HG02678 (cell line): ENCODE data around the gene IRX1.

Experiments
- ATAC-seq: cut with Tn5 transposase; IDR thresholded peaks from one replicate; pipeline ENCODE4 v1.9.1; 2021; ENCODE audit warnings: mild to moderate bottlenecking, moderate library complexity; ENCODE audit not compliant: unreplicated experiment

IRX1 gene

GRCh38 chr5:3600106-3601060 is 4.8 kb downstream of the IRX1 start:
- no peak for ATAC-seq

DNA sequence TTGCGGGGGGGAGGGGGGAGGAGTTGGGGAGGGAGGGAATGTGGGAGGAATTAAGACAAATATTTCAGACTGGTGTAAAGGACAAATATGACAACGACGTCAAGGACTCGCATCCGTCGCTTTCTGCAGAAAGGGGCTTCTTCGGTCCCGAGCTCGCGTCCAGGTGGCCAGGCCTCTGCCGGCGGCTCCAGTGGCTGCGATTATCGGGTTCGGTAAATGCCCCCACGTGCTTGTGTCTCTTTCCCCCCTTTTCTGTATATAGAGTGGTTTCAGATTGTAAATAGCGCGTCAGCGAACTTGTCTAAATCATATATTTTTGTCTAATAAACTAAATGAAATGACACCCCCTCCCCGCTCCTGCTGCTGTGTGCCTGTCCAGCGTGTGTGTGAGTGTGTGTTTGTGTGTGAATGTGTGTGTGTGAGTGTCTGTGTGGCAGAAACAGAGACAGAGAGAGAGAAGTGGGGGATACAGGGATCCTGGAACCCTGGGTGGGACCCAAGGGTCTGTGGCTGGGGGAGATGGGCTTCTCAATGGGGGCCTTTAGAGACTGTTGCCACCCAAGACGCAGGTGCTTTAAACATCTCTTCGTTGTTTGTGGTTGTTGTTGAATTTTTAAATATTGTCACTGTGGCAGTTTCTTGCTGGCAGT is 5.6 kb downstream of the IRX1 start:
- ATAC-seq, result no peak

DNA sequence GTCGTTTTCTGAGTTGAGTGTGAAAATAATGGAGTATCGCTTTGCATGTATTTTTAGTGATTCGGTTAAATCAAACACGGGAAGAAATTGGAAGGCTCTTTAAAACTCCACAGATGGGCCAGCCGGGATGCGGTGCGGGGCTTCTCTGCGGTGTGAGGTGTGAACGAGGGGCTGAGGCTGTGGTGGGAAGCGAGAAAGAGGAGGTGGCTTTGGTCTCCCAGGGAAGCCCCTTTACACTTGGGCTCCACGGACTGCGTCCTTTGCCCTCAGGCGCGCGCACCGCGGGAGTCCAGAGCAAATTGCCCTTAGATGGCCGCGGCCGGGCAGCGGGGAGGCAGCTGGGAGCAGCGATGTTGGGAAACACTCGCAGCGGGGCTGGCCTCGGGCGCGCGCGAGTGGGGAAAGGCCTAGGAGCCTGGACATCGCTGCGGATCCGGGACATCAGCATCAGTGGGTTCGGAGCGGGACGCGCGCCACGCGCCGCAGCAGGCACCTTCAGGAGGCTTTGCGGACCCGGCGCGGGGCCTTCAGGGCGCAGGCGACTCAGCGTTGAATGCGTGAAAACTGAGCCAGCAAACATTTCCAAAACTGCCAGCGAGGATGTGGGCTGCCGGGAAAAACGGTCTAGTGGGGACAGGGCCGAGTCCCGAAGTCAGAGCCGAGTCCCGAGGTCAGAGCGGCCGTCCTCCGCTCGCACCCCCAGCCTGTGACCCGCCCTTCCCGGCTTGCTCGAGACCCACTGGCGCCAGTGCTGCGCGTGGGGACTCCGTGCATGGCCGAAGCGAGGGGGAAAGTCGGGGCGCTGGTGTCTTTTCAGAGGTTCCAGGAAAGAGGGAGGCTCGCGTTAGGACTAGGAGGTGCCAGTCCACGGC is 6.5 kb downstream of the IRX1 start:
- ATAC-seq, result no peak

- no peak for ATAC-seq
Measured at GRCh38 chr5:3602785-3603502, 7.3 kb downstream of the IRX1 start.

DNA sequence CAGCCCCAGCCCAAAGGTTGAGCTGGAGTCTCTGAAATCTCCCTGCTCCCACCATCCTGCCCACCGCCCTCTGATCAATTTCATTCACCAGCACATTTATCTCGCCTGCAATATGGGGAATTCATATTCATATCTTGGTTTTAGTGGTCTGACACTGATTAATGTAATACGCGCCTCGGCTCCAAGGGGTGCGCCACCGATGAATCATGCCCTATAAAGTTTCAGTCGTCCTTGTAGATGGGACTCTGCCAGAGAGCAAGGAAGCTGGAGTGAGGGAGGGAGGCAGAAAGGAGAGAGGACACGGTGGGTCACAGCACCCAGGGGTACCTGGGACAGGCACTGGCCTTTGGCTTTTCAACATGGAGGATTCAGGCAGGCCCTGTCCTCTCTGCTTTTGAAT is 8.9 kb downstream of the IRX1 start:
- ATAC-seq, result no peak

DNA sequence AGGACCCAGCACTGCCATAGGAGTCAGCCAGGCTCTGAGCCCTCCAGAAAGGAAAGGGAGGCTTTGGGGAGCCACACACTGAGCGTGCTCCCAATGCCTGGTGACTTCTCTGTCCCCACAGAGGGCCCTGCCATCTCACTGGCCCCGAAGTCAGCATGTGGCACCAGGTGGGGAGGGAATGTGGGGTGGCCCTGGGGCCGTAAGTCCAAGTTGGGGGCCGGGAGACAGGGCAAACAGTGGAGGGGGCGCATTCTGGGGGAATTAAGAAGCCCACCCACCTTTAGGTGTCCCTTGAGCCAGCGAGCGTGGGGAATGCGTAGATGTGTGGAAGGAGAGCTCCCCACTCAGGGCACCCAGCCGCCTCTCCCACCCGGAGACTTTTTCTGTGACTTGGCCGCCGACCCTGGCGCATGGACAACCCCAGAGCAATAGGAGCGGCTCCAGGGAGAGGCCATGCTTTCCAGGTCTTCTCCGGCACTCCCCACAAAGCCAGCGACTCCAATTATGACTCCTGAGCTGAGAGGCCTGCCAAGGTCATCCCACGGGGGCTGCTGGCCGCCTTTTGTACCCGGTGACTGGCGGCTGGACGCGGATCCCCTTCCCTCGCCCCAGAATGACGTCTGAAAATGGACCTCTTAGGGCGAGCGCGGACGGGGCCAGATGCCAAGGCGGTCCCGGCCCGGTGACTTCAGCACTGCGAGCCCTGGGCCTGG is 9.8 kb downstream of the IRX1 start:
- ATAC-seq, result no peak

DNA sequence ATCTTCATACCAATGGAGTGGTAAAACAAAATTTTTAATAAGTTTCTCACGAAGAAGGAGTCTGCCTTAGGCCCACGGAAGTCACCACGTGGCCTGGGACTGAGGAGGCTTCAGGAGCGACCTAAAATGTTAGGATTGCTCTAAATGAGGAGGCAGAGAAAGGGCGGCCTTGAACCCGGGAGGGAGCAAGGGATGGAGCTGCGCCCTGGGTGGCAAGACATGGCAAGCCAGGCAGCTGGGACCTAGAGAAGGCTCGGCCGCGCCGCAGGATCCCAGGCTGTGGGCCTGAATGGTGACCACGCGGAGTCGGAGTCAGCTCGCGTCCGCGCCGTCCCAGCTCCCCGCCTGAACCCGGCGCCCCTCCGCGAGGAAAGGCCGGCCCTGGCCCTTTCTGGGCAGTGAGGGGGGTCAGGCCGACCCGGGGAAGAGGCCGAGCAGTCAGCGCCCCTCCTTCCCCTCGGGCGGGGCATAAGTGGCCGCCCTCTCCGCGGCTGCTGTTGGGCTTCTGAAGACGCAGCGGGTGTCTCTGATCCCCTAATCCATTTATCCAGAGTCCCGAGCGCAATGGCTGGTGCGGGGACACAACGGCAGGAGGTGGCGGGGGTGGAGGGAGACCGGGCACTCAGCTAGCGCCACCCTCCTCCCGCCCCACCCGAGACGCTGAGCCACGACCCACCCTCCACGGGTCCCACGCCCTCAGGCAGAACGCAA is 10.6 kb downstream of the IRX1 start:
- ATAC-seq, result no peak

GRCh38 chr5:3607541-3608181 is 12.0 kb downstream of the IRX1 start:
- no peak for ATAC-seq

GRCh38 chr5:3609120-3609681 is 13.6 kb downstream of the IRX1 start:
- no peak for ATAC-seq

DNA sequence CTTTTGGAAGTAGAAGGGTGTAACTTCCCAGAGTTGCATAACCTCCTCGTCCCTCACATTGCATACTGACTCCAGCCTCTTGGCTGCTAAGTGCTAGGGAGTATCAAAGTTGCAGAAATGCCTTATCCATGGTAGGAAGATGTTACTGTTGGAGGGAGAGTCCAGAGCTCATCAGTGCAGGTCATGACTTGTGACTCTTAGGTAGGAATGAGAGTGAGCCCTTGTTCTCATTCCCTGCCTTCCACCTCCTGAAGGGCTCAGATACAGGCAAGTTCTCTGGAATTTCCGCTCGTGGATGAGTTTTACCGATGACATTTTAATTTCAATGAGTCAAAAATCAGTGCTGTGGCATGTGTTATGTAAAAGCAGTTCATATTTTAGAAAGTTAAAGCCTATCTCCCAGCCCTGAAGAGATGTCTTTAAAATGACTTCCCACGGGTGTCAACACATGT is 17.0 kb downstream of the IRX1 start:
- ATAC-seq, result no peak

- no peak for ATAC-seq
Measured at GRCh38 chr5:3613726-3614125, 18.1 kb downstream of the IRX1 start.

- ATAC-seq, result no peak
Measured at GRCh38 chr5:3615217-3615616, 19.6 kb downstream of the IRX1 start.

DNA sequence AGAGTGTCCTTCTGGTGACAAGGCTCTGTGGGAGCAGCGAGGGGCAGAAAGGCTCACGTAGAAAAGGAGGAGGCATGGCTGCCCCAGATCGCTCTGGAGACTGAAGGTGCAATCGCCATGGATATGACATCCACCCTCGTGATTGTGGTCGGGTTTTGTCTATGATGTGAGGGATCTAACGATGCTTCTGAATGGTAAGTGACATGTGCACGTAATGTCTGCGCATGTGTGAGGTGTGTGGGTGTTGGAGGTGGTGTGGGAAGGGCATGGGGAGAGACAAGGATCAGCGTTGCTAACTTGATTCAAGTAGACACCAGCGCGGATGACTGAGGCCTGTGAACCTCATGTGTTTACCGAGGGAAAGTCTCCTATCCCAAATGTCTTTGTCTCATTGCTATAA is 20.2 kb downstream of the IRX1 start:
- ATAC-seq, result no peak

GRCh38 chr5:3619579-3619978 is 23.9 kb downstream of the IRX1 start:
- ATAC-seq, result no peak

DNA sequence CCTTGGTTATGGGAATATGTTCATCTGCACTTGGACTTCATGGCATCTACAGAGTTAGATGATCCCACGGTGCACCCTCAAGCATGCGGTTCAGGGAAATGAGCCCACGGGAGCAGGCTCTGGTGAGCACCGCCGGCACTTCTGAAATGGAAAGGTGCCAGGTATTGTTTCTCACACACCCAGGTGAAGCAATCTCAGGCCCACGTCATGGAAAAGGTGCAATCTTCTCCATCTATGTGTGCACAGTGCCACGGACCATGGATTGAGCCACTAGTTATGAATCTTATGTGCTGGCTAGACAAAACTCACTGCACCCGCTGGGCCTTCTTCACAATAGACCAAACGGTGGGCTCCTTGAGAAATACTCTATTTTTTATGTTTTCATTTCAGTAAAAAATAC is 27.3 kb downstream of the IRX1 start:
- no peak for ATAC-seq

DNA sequence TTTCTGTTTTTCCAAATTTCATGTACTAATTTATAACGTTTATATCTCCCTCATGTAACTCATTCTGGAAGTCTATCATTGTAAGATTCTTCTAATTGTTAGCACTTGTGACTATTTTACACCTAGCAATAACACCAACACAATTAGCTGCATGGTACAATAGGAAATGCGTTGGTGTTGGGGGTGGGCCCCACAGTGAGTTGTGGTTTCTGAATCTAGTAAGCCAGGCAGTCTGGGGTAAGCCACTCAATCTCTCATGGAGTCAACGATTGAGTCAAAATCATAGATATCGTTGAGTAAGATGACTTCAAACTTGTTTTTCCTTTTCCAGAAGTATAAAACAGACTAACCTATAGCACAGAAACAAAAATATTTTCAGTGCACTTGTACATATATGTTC is 30.0 kb downstream of the IRX1 start:
- ATAC-seq, result no peak

GRCh38 chr5:3634061-3634460 is 38.4 kb downstream of the IRX1 start:
- no peak for ATAC-seq

GRCh38 chr5:3639175-3639574 is 43.5 kb downstream of the IRX1 start:
- no peak for ATAC-seq

- ATAC-seq, result no peak
Measured at GRCh38 chr5:3642231-3642630, 46.6 kb downstream of the IRX1 start.
